ENCODE results near the gene B3GNT9. TPM values are rescaled to one million over a fixed set of nuclear protein-coding genes. Genes with fewer than 3 reads are reported as not detected.

Gene B3GNT9
- total RNA-seq, 1 donor from 2014 or later = 8.3 TPM

GRCh38 chr16:67169011-67169451, 18.2 kb upstream of the B3GNT9 start:
- intact Hi-C loops (cut with micrococcal nuclease) = no loop called here

GRCh38 chr16:67167588-67167987, 16.8 kb upstream of the B3GNT9 start:
- intact Hi-C loops (cut with micrococcal nuclease) = no loop called here

- intact Hi-C loops (cut with micrococcal nuclease) = no loop called here
These were observed 15.9 kb upstream of the B3GNT9 start for GRCh38 chr16:67166598-67167168.

- intact Hi-C loops (cut with micrococcal nuclease) = no loop called here
These were observed 15.3 kb upstream of the B3GNT9 start for GRCh38 chr16:67166110-67166547.

GRCh38 chr16:67165121-67166078, 14.6 kb upstream of the B3GNT9 start:
- intact Hi-C loops (cut with micrococcal nuclease) = no loop called here

- intact Hi-C loops (cut with micrococcal nuclease) = no loop called here
These were observed 13.8 kb upstream of the B3GNT9 start, which contains the start of gene HSF4 for GRCh38 chr16:67164599-67165061. Gene HSF4, plus strand, starts transcription at chr16:67164745. Its CDS starts 67 bp downstream, at chr16:67164812.

- intact Hi-C loops (cut with micrococcal nuclease) = no loop called here
These were observed 13.3 kb upstream of the B3GNT9 start for GRCh38 chr16:67163999-67164558.

- intact Hi-C loops (cut with micrococcal nuclease) = no loop called here
These were observed 12.6 kb upstream of the B3GNT9 start for GRCh38 chr16:67163164-67163998.

GRCh38 chr16:67162506-67163163, 11.8 kb upstream of the B3GNT9 start:
- intact Hi-C loops (cut with micrococcal nuclease) = no loop called here

- intact Hi-C loops (cut with micrococcal nuclease) = loop anchor here (2.0 kb wide), 1 partner anchor 13 kb away; no protein-coding TSS in a partner anchor
These were observed 10.8 kb upstream of the B3GNT9 start for GRCh38 chr16:67161595-67162058.

GRCh38 chr16:67158637-67159600, 8.1 kb upstream of the B3GNT9 start:
- intact Hi-C loops (cut with micrococcal nuclease) = loop anchor here (2.0 to 5.0 kb wide), 5 partner anchors 52 to 212 kb away; partner anchors contain the start of genes CES3, FHOD1, PHAF1 and SLC9A5

- intact Hi-C loops (cut with micrococcal nuclease) = loop anchor here (2.0 to 5.0 kb wide), 5 partner anchors 51 to 211 kb away; partner anchors contain the start of genes CES3, FHOD1, PHAF1 and SLC9A5
These were observed 7.3 kb upstream of the B3GNT9 start for GRCh38 chr16:67157892-67158635.

- intact Hi-C loops (cut with micrococcal nuclease) = loop anchor here (5.0 kb wide), 4 partner anchors 50 to 210 kb away; partner anchors contain the start of genes CES3, FHOD1, PHAF1 and SLC9A5
These were observed 6.4 kb upstream of the B3GNT9 start for GRCh38 chr16:67157106-67157748.

- intact Hi-C loops (cut with micrococcal nuclease) = loop anchor here (5.0 kb wide), 4 partner anchors 49 to 209 kb away; partner anchors contain the start of genes CES3, FHOD1, PHAF1 and SLC9A5
These were observed 5.5 kb upstream of the B3GNT9 start for GRCh38 chr16:67156143-67156844.

- intact Hi-C loops (cut with micrococcal nuclease) = loop anchor here (1.0 to 5.0 kb wide), 6 partner anchors 48 to 208 kb away; partner anchors contain the start of genes CES3, FHOD1, PHAF1 and SLC9A5
These were observed 4.7 kb upstream of the B3GNT9 start for GRCh38 chr16:67155295-67156142.

All from T-helper 2 cell treated with Interferon-gamma antibody and Interleukin-4, amounts not matched to agents 100 ng/mL and 5 ng/mL, for 36 hours (primary cell).